Fibroblast of upper back skin (primary cell): ENCODE data around the gene HIPK2.

Experiments
- DNase-seq: peaks from one replicate; pipeline ENCODE4 v3.0.0-alpha.2; 2013

Gene HIPK2

DNA sequence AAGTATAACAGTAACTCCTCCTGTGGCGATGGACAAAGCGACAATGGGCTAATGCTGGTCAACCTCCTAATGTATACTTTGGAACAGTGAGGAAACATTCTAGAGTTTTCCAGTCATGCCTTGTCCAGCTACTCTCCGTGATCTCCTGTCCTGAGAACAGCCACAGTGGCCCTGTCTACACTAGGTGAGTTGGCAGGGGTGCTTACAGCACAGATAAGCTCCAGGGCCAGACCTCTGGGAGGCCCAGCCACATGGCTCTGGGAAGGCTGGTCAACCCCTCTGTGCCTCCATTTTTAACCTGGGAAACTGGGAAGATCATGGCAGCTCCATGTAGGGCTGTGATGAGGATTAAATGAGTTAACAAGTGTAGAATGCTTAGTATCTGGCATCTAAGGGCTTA, 197.4 kb downstream of the HIPK2 start:
- no peak for DNase-seq

DNA sequence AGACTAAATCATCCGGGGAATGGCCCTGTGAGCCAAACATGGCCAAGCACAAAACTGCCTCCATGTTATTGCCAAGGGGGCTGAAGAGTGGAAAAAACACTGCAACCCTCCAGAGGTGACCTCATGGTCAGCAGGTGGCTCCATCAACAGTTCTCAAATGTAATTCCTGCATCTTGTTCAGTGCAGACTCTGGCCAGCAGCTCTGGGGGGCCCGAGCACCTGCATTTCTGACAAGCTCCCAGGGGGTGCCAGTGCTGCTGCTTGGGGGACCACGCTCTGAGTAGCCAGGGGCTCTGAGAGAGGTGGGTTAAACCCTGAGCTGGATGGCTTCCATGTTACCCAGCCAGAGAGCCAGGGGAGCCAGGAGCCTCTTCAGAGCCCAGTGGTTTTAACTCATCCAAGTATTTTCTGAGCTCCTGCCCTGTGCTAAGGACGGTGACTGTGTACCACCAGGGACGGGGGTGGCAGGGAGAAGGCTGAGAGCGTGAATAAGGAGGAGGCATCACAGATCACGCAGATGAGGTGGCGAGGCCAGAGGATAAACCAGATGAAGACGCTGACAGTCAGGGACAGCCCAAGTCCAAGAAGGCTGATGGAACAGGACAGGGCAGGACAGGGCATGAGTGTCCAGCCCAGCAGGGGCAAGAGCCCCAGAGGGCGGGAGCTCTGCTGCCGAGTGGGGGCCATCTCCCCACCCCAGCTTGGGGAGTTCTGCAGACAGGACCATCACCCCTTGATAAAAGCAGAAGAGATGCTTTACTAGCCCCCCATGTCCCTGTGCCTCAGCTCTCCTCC, 201.4 kb downstream of the HIPK2 start:
- DNase-seq = no peak

DNA sequence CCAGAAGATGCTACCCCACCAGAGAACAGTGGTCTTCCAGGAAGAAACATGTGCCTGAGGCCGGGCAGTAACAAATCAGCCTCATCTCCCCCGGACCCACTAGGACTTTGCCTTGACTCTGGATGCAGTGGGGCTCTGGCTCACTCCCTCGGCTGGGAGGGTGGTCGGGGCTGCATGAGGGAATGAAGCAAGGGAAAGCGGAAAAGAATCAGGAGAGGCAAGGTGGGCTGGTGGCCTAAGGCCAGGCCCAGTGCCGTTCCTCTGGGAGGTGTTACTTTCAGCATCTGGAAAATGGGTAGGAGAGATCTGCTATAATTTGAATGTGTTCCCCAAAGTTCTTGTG, 202.5 kb downstream of the HIPK2 start:
- no peak for DNase-seq

DNA sequence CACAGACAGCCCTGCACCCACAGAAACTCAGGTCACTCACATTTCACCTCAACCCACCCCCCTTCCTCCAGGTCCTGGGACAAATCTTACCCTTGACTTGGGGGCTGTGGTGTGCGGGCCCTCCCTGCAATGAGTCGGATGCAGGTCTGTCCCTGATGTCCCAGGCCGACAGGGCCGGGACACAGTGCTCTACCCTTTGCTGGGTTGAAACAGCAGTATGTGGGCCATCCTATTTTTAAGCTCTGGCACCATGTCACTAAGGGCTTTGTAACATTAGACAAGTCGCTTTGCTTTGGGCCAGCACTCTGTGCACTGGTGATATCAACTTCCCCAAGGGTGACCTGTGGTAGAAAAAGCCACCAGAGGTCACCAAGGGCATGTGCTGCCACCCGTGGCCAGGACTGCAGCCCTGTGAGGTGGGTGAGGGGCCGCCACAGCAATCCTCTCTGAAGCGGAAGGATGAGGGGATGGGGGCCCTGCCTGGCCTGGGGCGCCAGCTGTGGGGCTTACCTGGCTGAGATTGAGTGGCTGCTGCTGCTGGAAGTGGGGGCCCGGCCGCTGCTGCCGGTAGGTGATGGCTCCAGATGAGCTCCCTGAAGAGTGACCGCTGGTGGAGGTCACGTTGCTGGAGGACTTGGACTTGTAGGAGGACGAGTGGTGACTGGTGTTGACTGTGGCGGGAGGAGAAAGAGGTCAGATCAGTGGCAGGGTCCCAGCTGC, 203.0 kb downstream of the HIPK2 start:
- DNase-seq = no peak

DNA sequence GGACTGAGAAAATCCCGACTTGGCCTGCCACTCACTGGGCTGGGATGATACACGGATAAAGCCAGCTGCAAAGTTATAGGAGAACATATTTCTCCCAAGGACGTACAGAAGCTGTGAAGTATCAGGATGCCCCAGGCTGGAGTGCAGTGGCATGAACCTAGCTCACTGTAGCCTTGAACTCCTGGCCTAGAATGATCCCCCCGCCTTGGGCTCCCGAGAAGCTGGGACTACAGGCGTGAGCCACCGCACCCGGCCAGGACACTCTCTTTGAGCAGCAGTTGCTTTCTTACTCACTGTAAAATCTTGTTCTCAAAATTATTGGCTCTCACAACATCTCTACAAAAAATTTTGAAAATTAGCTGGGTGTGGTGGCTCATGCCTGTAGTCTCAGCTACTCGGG, 203.9 kb downstream of the HIPK2 start:
- no peak for DNase-seq

DNA sequence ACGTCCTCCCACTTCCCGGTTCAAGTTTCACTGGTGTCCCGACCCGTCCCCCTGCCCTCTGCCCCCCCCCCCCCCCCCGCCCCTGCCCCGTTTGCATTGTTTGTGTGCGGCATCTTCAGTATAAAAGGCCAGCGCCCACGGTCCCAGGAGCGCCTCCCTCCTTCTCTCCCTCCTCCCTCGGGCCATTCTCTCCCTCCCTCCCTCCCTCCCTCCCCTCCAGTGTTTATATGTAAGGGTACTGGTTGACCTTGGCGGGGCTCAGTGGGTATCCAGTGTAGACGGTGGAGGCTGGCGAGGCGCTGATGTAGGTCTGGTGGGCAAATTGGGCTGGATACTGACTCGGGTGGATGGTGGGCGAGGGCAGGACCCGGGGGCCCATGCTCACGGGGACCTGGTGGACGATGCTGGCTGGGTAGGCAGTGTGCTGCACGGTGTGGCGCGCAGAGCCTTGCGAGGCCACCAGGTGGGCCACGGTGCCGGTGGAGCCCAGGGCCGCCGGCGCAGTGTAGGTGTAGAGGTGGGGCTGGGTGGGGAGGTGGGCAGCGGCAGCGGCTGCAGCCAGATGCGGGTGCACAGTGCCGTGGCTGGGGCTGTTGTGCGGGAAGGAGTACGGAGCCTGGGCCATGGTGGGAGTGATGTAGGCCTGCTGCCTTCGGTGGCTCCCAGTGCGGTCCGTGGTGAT, 205.0 kb downstream of the HIPK2 start:
- DNase-seq = no peak

DNA sequence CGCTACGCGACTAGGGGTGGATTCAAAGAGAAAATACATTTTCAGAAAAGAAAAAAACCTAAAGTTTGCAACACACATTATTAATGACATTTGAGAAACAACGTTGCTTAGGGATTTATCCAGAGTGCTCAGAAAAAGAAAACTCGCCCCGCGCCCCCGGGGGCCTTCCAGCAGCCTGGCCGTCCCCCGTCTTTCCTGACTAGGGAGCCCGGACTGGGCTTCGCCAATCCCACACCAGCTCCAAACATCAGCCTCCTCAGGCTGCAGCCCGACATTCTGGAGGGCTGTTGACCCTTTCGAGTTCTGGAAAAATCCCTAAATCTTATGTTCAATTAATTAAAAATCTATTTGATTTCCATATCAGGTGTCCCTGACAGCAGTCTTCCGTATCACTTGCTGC, 205.7 kb downstream of the HIPK2 start:
- no peak for DNase-seq

DNA sequence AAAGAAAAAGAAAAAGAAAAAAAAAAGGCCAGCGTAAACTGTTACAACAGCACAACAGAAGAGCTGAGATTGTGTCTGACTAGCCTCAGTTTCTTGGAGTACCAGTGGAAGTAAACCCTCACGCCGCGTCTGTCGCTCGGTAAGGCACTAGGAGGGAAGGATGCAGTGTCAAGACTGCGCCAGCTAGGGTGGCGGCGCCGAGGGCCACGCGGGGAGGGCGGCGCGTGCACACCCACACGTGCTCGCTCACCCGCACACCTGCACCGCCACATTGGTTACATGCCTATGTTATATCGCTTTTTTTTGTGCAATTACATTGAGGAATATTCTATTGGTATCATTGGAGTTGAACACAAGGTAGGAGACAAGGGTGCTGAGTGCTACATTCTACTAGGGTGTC, 206.1 kb downstream of the HIPK2 start:
- no peak for DNase-seq

DNA sequence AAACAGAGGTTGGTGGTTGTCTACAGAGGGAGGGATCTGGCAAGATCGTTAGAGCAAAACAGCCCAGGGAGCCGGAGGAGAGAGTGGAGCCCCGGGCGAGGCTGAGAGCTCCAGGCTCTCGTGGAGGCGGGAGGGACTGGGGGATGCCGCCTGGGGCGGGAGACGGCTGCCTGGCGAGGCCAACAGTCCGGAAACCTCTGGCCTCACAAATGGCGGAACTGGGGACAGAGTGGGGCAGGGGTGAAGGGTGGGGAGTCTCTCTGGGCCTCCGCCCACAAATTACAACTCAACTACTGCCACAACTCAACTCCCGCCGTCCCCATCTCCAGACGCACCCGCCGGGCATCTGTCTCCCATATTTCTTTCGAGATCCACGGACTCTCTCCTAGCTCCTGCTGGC, 206.6 kb downstream of the HIPK2 start:
- DNase-seq = no peak

DNA sequence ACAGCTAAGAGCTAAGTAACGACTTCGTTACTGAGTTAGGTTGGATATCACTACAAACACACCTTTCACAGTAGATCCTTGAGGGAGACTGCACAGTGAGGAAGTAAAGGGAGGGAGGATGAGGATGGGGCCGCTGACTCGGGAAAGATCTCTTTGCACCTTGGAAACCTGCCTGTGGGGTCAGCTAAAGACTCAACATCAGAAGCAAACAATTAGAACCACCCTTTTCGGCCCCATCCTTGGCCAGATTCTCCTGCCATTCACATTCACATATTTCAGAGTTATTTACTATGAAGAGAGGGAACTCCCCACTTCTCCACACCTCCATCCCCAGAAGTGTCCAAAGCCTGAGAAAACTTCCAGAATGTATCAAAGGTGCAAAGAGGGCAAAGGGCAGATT, 207.2 kb downstream of the HIPK2 start:
- no peak for DNase-seq

DNA sequence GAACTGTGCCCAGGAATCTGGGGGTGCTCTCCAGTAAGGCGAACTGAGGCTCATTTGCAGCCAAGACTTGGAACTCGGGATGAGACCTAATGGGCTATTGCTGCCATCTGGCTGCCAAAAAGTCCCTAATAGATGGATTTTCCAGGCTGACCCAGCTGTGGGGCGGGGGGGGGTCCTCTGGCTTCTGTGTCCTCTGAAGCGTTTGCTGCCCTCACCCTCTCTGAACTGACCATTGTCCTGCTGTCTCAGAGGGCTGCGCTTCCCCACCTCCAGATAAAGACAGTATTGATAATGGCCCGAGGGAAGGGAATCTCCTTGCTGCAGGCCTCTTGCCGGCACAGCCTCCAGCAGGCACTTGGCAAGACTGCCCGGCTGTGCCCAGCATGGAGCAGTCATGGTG, 207.7 kb downstream of the HIPK2 start:
- no peak for DNase-seq

DNA sequence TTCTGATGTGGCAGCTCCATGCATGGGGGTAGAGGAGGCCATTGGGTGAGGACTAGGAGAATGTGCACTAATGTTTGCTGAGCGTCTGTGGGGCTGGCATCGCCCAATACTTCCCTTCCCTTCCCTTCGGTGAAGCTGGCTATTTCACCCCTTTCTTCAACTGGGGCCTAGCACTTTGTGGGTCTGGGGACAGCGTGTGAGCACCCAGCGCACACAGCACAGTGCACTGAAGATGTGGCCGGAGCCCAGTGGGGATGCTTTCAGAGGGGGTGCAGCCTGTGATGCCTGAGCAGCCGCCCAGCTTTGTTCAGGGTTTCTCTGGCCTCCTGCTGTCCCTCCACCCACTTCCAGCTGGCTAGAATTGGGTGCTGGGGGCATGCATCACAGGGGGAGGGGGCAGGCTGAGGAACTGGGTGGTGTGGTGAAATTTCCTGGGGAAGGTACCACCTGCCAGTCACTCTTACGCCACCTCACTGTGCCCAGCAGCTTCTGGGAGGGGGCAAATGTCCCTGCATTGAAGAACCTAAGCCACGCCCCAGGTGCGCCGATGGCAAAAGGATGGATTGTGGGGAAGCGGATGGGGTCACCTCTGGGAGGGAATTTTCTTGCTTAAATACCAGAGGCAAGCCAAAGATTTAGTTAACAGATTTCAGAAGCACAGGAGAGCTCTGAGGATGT, 208.8 kb downstream of the HIPK2 start:
- DNase-seq = no peak

DNA sequence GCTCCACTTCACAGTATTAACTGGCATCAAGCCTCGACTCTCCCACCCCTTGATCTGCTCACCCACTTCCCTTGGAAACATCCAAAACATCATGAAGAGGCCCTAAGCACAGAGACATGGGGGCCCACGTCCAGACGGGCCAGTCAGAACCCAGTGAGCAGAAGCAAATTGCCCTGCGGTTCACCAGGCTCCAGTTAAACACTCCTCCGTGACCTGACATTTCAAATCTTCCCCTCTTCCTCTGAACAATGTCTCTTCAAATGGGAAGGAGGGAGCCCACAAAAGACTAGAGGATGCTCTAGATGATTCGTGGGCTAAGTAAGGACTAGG, 209.5 kb downstream of the HIPK2 start:
- DNase-seq = no peak

DNA sequence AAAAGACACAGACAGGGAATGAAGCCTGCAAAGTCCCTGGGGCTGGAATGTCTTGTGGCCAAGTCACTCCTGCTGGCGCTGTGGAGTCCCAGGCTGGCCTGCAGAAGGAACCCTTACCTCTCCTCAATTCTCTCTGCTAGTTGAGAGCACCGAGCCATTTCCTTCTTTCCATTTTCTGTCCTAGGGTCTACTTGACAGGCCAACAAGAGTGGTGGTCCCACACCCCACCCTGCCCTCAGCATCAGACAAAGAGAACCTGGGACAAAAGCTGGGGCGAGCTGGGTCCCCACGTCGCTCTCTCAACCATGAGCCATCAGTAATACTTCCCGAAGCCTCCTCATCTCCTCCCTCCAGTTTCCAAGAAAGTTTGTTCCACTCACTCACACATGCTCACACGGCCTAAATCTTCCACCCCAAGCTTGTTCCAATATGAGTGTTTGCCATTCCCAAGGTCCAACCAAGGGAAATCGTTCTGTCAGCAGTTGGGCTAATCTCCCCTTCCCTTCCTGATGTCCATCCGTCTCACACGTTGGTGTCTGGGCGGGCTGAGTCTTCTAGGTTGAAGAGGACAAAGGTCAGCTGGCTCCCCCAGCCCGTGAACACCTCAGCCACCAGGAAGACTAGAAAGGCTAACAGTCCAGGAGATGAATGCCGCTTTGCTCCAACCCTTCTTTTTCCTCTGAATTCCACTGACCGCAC, 210.0 kb downstream of the HIPK2 start:
- no peak for DNase-seq

DNA sequence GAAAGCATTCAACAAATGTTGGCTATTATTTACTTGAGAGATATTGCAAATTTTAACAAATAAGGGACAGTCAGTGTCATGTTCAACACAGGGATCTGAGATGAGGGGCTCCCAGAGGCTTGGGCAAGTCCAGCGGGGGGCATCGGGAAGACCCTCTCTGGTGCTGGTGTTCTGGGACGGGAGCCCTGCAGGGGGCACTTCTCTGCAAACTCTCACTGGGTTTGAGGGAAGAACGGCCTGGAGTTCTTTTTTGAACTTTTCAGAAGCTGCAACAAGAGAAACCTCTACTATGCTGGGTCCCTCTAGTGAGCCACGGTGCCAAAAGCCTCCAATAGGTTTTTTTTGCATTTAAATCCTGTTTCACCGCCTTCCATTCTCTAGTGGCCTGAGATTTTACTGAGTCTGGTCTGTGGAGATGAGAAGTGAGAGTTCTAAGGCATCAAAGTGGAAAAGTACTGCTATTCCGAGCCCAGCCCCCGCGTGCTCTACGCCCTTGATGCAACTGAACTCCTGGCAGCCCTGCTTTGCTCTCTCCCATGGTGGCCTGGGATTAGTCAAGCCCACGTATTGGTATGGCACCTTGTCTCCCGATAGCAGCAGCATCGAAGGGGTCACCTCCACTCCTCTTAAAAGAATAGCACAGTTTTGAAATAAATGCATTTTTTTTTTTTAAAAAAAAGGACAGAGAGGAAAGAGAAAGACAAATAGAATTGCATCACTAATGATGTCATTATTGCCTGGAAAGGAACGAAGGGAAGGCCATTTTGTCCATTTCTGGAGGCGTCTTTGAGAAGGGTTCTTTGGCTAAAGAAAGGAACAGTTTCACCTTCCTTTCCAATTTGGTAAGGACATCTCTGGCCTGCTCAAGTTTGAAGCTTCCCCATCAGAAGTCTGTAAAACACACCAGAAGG, 210.8 kb downstream of the HIPK2 start:
- DNase-seq = no peak

DNA sequence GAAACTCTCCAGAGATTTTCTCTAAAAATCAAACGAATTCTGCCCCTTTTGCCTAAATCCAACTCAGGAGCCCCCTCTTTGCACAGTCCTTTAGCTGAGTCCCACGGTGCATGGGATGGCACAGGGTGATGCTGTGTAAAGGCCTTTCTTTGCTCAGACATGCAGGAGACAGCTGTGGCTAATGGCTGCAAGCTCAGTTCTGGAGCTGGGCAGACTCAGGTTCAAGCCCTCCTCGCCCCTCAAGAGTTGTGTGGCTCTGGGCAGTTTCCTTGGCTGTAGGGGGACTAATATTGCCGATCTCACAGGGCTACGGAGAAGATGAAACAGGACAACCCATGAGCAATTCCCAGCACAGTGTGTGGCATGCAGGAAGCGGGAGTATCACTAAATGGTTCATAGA, 211.7 kb downstream of the HIPK2 start:
- no peak for DNase-seq

DNA sequence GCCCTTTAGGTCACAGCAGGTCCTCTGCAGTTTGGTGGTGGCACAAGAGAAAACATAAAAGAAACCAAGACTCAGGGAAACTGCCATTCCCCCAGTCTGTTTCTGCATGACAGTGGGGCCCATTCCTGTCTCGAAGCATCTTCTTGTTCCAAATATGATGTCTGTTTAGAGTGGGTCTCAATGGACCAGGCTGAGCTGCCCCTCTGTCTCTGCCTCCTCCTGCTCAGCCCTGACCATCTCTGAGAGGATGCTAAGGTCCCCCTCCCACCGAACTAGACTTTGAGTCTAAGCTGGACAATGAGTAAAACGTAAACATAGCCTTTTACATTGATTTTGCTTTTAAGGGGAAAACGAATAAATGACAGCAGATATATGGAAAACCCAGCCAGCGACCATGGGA, 213.9 kb downstream of the HIPK2 start:
- DNase-seq = no peak

DNA sequence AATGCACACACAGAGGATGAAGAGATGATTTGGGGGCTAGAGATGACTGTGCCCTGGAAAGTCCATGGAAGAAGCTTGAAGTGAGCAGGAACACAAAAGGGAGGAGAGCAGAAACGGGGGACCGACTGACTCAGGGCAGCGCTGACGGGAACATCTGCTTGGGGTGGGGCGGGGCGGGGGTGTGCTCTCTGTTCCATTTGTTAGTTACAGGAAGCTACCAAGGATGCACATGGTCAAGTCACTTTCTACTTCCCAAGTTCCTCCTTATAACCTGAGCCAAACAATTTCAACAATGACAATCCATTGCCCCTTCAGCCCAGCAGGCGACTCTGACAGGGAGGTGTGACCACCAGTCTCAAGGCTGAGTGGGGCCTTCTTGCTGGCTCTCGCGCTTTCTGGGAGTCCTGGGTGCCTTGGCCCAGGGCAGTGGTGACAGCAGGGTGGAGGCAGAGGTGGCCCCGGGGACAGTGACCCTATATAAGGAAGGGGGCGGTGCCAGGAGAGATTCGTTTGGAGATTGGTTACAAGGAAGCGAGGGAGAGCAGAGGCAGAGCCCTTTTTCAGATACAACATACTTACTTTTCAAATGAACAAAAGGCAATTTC, 214.7 kb downstream of the HIPK2 start:
- DNase-seq = no peak

DNA sequence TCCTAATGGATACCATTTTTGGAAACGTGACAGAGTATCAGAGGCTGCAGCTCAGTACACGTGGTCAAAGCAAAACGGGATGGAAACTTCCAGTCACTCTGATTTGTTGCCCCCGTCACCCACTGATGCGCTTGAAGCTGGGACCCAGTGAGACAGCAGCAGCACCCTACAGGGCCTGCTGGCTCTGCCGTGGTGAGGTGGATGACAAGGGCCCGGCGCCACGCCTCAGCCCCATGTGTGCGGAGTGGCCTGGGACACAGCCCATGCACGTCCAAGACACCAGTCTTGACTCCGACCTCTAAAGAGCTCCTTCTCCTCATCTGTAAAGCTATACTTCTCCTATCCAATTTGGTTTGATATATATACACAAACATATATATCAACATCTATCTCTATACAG, 215.3 kb downstream of the HIPK2 start:
- no peak for DNase-seq

DNA sequence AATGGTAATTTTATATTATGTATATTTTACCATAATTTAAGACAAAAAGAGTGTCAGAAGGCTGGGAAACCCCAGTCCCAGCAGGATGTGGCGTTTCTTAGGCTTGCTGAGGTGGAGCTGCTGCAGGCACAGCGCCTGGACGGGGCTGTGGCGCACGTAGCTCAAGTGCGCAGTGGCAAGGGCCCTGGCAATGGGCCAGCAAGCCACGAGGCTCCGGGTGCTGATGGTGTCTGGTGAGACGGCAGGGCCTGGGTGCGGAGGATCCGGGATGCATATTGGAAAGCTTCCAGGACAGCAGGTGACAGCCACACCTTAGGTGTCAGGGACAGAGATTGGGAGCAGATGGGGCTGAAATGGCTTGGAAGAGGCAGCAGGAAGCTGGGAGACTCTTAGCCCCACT, 217.1 kb downstream of the HIPK2 start:
- no peak for DNase-seq

DNA sequence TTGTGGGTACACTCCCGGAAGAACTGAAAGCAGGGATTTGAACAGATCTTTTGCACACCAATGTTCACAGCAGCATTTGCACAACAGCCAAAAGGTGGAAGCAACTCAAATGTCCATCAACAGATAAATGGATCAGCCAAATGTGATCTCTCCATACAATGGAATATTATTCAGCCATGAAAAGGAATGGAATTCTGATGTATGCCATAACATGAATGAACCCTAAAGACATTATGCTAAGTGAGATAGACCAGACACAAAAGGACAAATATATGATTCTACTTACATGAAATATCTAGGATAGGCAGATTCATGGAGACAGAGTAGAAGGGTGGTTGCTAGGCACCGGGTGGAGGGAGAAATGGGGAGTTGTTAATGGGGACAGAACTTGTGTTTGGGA, 217.6 kb downstream of the HIPK2 start:
- DNase-seq = no peak
